H9 (cell line): ENCODE measurements around the gene SORBS1. TPM values are rescaled to one million over a fixed set of nuclear protein-coding genes. Genes with fewer than 3 reads are reported as not detected.
A peak's percentile ranks its signal among the peaks of the same experiment; 100 is the strongest.

ENCODE experiments used
- DNase-seq: peaks from one replicate; pipeline ENCODE4 v3.0.0-alpha.2; 2017
- H2AFZ ChIP-seq: one replicate; pipeline ENCODE4 v1.6.1; 2013; ENCODE audit warnings: mild to moderate bottlenecking, low read length, control low read depth, moderate library complexity
- H2AK5ac ChIP-seq: 2 replicates; pipeline ENCODE4 v1.6.1; 2013; ENCODE audit warnings: low read length, control low read depth, mixed read lengths; ENCODE audit not compliant: insufficient read length
- H2BK120ac ChIP-seq: one replicate; pipeline ENCODE4 v1.6.1; 2013; ENCODE audit warnings: low read depth, mild to moderate bottlenecking, low read length, control low read depth, inconsistent platforms; ENCODE audit not compliant: poor library complexity, severe bottlenecking
- H2BK12ac ChIP-seq: 2 replicates; pipeline ENCODE4 v1.6.1; 2013; ENCODE audit warnings: low read length, control low read depth, mixed read lengths, low read depth; ENCODE audit not compliant: insufficient read length
- H2BK15ac ChIP-seq: 2 replicates; pipeline ENCODE4 v1.6.1; 2013; ENCODE audit warnings: low read depth, low read length, control low read depth
- H2BK20ac ChIP-seq: one replicate; pipeline ENCODE4 v1.6.1; 2013; ENCODE audit warnings: low read depth, mild to moderate bottlenecking, low read length, control low read depth, inconsistent platforms; ENCODE audit not compliant: poor library complexity, severe bottlenecking
- H2BK5ac ChIP-seq: 2 replicates; pipeline ENCODE4 v1.6.1; 2013; ENCODE audit warnings: low read length, control low read depth, mixed read lengths; ENCODE audit not compliant: insufficient read length
- H3K14ac ChIP-seq: 2 replicates; pipeline ENCODE4 v1.6.1; 2013; ENCODE audit warnings: low read length, control low read depth; ENCODE audit not compliant: insufficient read depth
- H3K18ac ChIP-seq: 2 replicates; pipeline ENCODE4 v1.6.1; 2013; ENCODE audit warnings: low read depth, mild to moderate bottlenecking, mixed read lengths, low read length, control low read depth; ENCODE audit not compliant: insufficient read length
- H3K23ac ChIP-seq: 2 replicates; pipeline ENCODE4 v1.6.1; 2013; ENCODE audit warnings: low read length, control low read depth, mixed read lengths, low read depth; ENCODE audit not compliant: insufficient read length
- H3K23me2 ChIP-seq: 2 replicates; pipeline ENCODE4 v1.6.1; 2013; ENCODE audit warnings: low read depth, mild to moderate bottlenecking, mixed read lengths, low read length, control low read depth; ENCODE audit not compliant: insufficient read length, poor library complexity, severe bottlenecking
- H3K27ac ChIP-seq: 2 replicates; pipeline ENCODE4 v1.5.1; 2013; ENCODE audit warnings: low read length, control low read depth, mixed read lengths, low read depth; ENCODE audit not compliant: insufficient read length
- H3K27me3 ChIP-seq: 2 replicates; pipeline ENCODE4 v1.6.1; 2013; ENCODE audit warnings: low read length, control low read depth, inconsistent platforms; ENCODE audit not compliant: insufficient read depth
- H3K4ac ChIP-seq: 2 replicates; pipeline ENCODE4 v1.6.1; 2013; ENCODE audit warnings: low read depth, mild to moderate bottlenecking, control low read depth, inconsistent platforms, low read length, moderate library complexity
- H3K4me1 ChIP-seq: 2 replicates; pipeline ENCODE4 v1.6.1; 2013; ENCODE audit warnings: low read length, control low read depth, inconsistent platforms; ENCODE audit not compliant: insufficient read depth
- H3K4me2 ChIP-seq: 2 replicates; pipeline ENCODE4 v1.6.1; 2013; ENCODE audit warnings: low read length, control low read depth, mixed read lengths; ENCODE audit not compliant: insufficient read length, insufficient read depth
- H3K56ac ChIP-seq: 2 replicates; pipeline ENCODE4 v1.6.1; 2013; ENCODE audit warnings: low read depth, mild to moderate bottlenecking, mixed read lengths, low read length, control low read depth; ENCODE audit not compliant: insufficient read length
- H3K79me1 ChIP-seq: 2 replicates; pipeline ENCODE4 v1.6.1; 2013; ENCODE audit warnings: low read depth, mild to moderate bottlenecking, moderate library complexity, low read length, control low read depth, inconsistent platforms; ENCODE audit not compliant: insufficient read depth, poor library complexity, severe bottlenecking
- H3K79me2 ChIP-seq: 2 replicates; pipeline ENCODE4 v1.6.1; 2013; ENCODE audit warnings: low read length, control low read depth, inconsistent platforms; ENCODE audit not compliant: insufficient read depth
- H3K9ac ChIP-seq: 2 replicates; pipeline ENCODE4 v1.6.1; 2013; ENCODE audit warnings: low read length, control low read depth, mixed read lengths; ENCODE audit not compliant: insufficient read length; ENCODE audit errors: extremely low read depth
- H3K9me3 ChIP-seq: one replicate; pipeline ENCODE4 v1.6.1; 2013; ENCODE audit warnings: low read depth, low read length, inconsistent platforms; ENCODE audit not compliant: control insufficient read depth
- H3T11ph ChIP-seq: one replicate; pipeline ENCODE4 v1.6.1; 2013; ENCODE audit warnings: mild to moderate bottlenecking, low read length, control low read depth, inconsistent platforms
- H4K20me1 ChIP-seq: one replicate; pipeline ENCODE4 v1.6.1; 2013; ENCODE audit not compliant: control insufficient read depth, insufficient read length, insufficient read depth
- H4K5ac ChIP-seq: 2 replicates; pipeline ENCODE4 v1.6.1; 2013; ENCODE audit warnings: low read depth, mild to moderate bottlenecking, mixed read lengths, low read length, control low read depth; ENCODE audit not compliant: insufficient read length
- H4K8ac ChIP-seq: replicated peaks from 2 replicates; pipeline ENCODE4 v1.6.1; 2013; ENCODE audit warnings: low read length, control low read depth, mixed read lengths, low read depth; ENCODE audit not compliant: insufficient read length
- H4K91ac ChIP-seq: 2 replicates; pipeline ENCODE4 v1.6.1; 2013; ENCODE audit warnings: low read depth, mild to moderate bottlenecking, moderate library complexity, mixed read lengths, low read length, control low read depth; ENCODE audit not compliant: insufficient read length
- H3K27ac Mint-ChIP-seq, 3 experiments: 2 replicates in 2 of 3; 3 replicates in 1 of 3; pipeline ENCODE4 v1.8.0; 2020 to 2021; ENCODE audit warnings: mixed read lengths in 3 of 3, mild to moderate bottlenecking in 1 of 3, moderate library complexity in 1 of 3
- H3K27me3 Mint-ChIP-seq: 2 replicates; pipeline ENCODE4 v1.8.0; 2021; ENCODE audit warnings: low read depth, mild to moderate bottlenecking, moderate library complexity, mixed read lengths
- H3K36me3 Mint-ChIP-seq, 3 experiments: 2 replicates in 2 of 3; 3 replicates in 1 of 3; pipeline ENCODE4 v1.8.0; 2020 to 2021; ENCODE audit warnings: low read depth in 3 of 3, mixed read lengths in 3 of 3; ENCODE audit not compliant: insufficient read depth in 1 of 3
- H3K4me1 Mint-ChIP-seq, 2 experiments: 2 replicates each; pipeline ENCODE4 v1.8.0; 2020; ENCODE audit warnings: mixed read lengths in 2 of 2
- H3K4me3 Mint-ChIP-seq, 2 experiments: 2 replicates in 1 of 2; 3 replicates in 1 of 2; pipeline ENCODE4 v1.8.0; 2020 to 2021; ENCODE audit warnings: mild to moderate bottlenecking in 2 of 2, mixed read lengths in 2 of 2, moderate library complexity in 1 of 2
- H3K9me3 Mint-ChIP-seq, 2 experiments: 2 replicates in 1 of 2; 3 replicates in 1 of 2; pipeline ENCODE4 v1.8.0; 2020; ENCODE audit warnings: mild to moderate bottlenecking in 2 of 2, mixed read lengths in 2 of 2, moderate library complexity in 1 of 2
- CTCF ChIP-seq: fragments of 200-600 bp; sonication (generic); conservative IDR thresholded peaks from 3 replicates; pipeline ENCODE4 v1.8.0; 2021; ENCODE audit warnings: antibody characterized with exemption, mild to moderate bottlenecking
- total RNA-seq: library from RNA; stranded (reverse); gene quantifications from 2 replicates; pipeline ENCODE4 v1.2.1, GENCODE V29; 2021

The SORBS1 gene
- total RNA-seq, 1 experiment from 2014 or later = 24.3 TPM

- peak overlapping the region in 2 of 3 experiments; percentile 61 to 90; a peak in 4 of 7 replicates for H3K27ac Mint-ChIP-seq
- peaks cover 13 to 49% (median 31%) of the 10 kb centered on the region in 3 experiments; a peak in 6 of 7 replicates for H3K36me3 Mint-ChIP-seq
These were observed 43.5 kb upstream of the SORBS1 start for GRCh38 chr10:95604630-95605029.

More at GRCh38 chr10:95604630-95605029, 43.5 kb upstream of the SORBS1 start:
- H3K4me3 Mint-ChIP-seq = no peak overlapping the region
- Histone ChIP-seq H3K23me2 (no peaks in the 10 kb centered on the region), H4K8ac (no peak overlapping the region), H2BK120ac (no peak overlapping the region), H3K9ac (no peak overlapping the region), H3K4ac (no peak overlapping the region), H3K23ac (no peak overlapping the region), H3K14ac (no peak overlapping the region), H3K79me2 (no peaks in the 10 kb centered on the region), H2BK12ac (no peak overlapping the region), H2BK5ac (no peak overlapping the region), H2AFZ (no peak overlapping the region), H3K79me1 (no peaks in the 10 kb centered on the region), H3K9me3 (no peaks in the 10 kb centered on the region), H3K27me3 (no peaks in the 10 kb centered on the region), H4K5ac (no peak overlapping the region), H3K56ac (no peak overlapping the region), H3K4me2 (no peak overlapping the region), H3T11ph (no peak overlapping the region), H3K18ac (no peak overlapping the region), H2BK15ac (no peak overlapping the region), H4K20me1 (no peaks in the 10 kb centered on the region), H2BK20ac (no peak overlapping the region), H2AK5ac (no peak overlapping the region), H4K91ac (no peak overlapping the region), H3K27ac (no peak overlapping the region), H3K4me1 (peaks cover 2% of the 10 kb centered on the region; the same call in 1 of the 2 replicates)
- no peak for DNase-seq
- no peaks in the 10 kb centered on the region for H3K27me3 Mint-ChIP-seq
- peak; percentile 23; the same call in 1 of the 3 replicates for TF ChIP-seq CTCF
- peaks cover 13 to 20% of the 10 kb centered on the region in 2 experiments for H3K4me1 Mint-ChIP-seq
- no peaks in the 10 kb centered on the region for H3K9me3 Mint-ChIP-seq
